Neuron (in vitro differentiated cells): ENCODE data around the gene AOPEP.

Source experiments
- H2AFZ ChIP-seq: one replicate; pipeline ENCODE4 v1.6.1; 2013; ENCODE audit warnings: low read depth, mild to moderate bottlenecking, inconsistent platforms, low read length, moderate library complexity
- H3K27me3 ChIP-seq: one replicate; pipeline ENCODE4 v1.6.1; 2013; ENCODE audit warnings: low read length; ENCODE audit not compliant: insufficient read depth
- H3K36me3 ChIP-seq: one replicate; pipeline ENCODE4 v1.6.1; 2013; ENCODE audit warnings: low read length; ENCODE audit not compliant: insufficient read depth
- H3K4me1 ChIP-seq: one replicate; pipeline ENCODE4 v1.6.1; 2013; ENCODE audit warnings: low read length; ENCODE audit not compliant: insufficient read depth
- H3K4me3 ChIP-seq: 2 replicates; pipeline ENCODE4 v1.5.1; 2013; ENCODE audit warnings: mild to moderate bottlenecking, low read length, moderate library complexity
- H3K9me3 ChIP-seq: one replicate; pipeline ENCODE4 v1.6.1; 2013; ENCODE audit warnings: low read length

Gene AOPEP

GRCh38 chr9:95082401-95083084, 356.0 kb downstream of the AOPEP start:
- Histone ChIP-seq H3K4me3 (no peak overlapping the region), H3K27me3 (no peaks in the 10 kb centered on the region), H3K4me1 (peaks cover 10% of the 10 kb centered on the region), H3K9me3 (no peaks in the 10 kb centered on the region), H2AFZ (no peak overlapping the region), H3K36me3 (peaks cover 28% of the 10 kb centered on the region)

DNA sequence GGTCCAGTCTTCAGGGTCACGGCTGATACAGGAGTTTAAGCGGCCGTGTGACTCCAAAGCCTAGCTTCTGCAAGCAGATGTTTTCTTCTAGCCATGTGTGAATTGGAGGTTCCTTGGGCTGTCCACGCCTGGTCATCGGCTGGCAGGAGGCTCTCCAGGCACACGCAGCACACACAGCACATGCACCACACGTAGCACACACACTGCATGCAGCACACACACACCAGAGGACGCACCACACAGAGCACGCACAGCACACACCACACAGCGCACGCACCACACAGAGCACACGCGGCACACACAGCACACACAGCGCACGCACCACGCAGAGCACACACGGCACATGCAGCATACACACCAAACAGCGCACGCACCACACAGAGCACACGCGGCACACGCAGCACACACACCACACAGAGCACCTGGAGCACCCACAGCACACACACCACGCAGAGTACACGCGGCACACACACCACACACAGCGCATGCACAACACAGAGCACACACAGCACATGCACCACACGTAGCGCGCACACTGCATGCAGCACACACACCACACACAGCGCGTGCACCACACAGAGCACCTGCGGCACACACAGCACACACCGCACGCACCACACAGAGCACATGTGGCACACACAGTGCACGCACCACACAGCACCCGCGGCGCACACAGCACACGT, 356.7 kb downstream of the AOPEP start:
- Histone ChIP-seq H3K36me3 (peaks cover 28% of the 10 kb centered on the region), H3K9me3 (no peaks in the 10 kb centered on the region), H3K4me3 (no peak overlapping the region), H3K27me3 (no peaks in the 10 kb centered on the region), H3K4me1 (peaks cover 10% of the 10 kb centered on the region), H2AFZ (no peak overlapping the region)

- no peaks in the 10 kb centered on the region for H3K27me3 ChIP-seq
- peaks cover 10% of the 10 kb centered on the region for H3K4me1 ChIP-seq
- H3K9me3 ChIP-seq: no peaks in the 10 kb centered on the region
- H2AFZ ChIP-seq: no peak overlapping the region
- no peak overlapping the region for H3K4me3 ChIP-seq
- H3K36me3 ChIP-seq: peaks cover 28% of the 10 kb centered on the region
Measured at GRCh38 chr9:95084254-95084934, 357.9 kb downstream of the AOPEP start.

DNA sequence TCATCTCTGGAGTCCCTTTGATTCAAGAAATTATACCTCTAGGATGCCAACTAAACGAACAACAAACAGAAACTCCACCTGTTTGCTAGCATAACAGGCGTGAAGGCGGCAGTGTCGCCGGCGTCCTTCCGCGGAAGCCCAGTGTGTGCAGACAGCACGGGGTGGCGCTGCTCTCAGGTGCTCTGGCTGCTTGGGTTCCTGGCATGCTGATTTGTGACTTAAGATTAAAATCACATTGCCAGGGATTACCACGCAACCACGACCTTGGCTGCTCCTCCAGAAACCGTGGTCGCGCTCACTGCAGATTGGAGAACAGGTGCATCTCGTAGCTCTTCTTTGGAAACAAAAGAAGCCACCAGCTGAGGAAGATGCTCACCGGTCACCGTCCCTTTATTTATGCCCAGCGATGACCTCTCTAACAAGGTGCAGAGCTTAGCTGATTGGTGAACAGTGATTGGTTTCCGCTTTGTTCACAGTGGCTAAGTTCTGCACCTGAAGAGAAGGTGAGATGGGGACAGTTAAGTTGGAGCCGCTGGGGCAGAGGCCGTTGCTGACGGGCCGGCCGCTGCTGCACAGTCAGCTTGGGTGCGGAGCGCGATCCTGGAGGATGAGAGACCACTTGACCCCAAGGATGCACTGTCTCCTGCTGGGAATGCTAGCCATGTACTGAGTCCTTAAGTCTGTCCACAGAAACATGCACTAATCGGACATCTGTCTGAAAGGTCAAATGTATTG, 358.7 kb downstream of the AOPEP start:
- no peaks in the 10 kb centered on the region for H3K27me3 ChIP-seq
- no peak overlapping the region for H3K4me3 ChIP-seq
- H3K9me3 ChIP-seq: no peaks in the 10 kb centered on the region
- peaks cover 28% of the 10 kb centered on the region for H3K36me3 ChIP-seq
- H3K4me1 ChIP-seq: peaks cover 10% of the 10 kb centered on the region
- no peak overlapping the region for H2AFZ ChIP-seq

DNA sequence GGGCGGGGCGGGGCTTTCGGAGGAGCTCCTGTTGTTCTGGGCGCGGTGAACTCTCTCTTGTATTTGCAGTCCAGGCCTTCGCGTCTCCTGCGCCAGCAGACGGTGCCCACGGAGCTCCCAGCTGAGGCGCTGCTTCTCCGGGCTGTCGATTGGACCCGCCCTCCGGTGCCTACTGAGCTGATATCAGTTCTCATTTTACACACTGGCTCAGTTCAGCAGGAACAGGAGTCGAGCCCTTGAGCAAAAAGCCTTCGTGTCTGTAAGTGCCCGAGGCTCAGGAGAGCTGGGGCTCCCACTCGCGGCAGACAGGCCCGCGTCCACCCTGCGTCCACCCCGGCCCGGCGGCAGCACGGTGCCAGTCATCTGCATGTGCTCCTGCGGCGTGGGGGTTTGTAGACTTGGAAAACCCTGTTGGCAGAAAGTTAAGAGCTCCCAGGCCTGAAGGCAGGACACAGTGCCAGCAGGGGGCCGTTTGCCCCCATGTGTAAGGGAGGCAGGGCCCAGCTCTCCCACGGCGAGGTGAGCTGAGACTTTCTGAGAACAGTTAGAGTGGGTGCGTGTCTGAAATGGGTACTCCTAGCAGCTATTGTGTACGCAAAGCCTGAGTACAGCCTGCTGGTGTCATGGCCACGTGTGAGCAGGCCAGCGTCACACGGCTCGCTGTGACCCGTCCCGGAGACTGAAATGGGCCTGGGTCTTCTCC, 359.5 kb downstream of the AOPEP start:
- H3K4me1 ChIP-seq: peaks cover 15% of the 10 kb centered on the region
- H3K27me3 ChIP-seq: no peaks in the 10 kb centered on the region
- no peak overlapping the region for H2AFZ ChIP-seq
- H3K4me3 ChIP-seq: no peak overlapping the region
- H3K9me3 ChIP-seq: no peaks in the 10 kb centered on the region
- H3K36me3 ChIP-seq: peaks cover 28% of the 10 kb centered on the region

DNA sequence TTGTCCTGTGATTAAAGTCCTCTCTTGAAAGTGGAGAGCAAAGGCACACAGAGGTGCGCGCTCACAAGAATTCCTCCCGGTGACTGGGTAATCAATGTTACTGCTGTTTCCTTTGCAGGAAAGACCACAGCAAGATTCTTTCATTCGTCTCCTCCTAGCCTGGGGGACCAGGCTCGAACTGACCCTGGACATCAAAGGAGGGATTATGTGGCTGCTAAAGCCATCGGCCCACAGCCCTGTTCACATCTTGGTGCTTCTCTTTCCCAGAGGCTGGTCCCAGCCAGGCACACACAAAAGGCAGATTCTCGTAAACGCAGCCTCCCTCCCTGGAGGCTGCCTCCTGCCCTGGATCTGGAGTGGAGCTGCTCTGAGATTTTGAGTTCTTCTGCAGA, 360.1 kb downstream of the AOPEP start:
- H3K4me1 ChIP-seq: peaks cover 15% of the 10 kb centered on the region
- H3K4me3 ChIP-seq: no peak overlapping the region
- H3K36me3 ChIP-seq: peaks cover 28% of the 10 kb centered on the region
- H3K27me3 ChIP-seq: no peaks in the 10 kb centered on the region
- no peaks in the 10 kb centered on the region for H3K9me3 ChIP-seq
- H2AFZ ChIP-seq: no peak overlapping the region

DNA sequence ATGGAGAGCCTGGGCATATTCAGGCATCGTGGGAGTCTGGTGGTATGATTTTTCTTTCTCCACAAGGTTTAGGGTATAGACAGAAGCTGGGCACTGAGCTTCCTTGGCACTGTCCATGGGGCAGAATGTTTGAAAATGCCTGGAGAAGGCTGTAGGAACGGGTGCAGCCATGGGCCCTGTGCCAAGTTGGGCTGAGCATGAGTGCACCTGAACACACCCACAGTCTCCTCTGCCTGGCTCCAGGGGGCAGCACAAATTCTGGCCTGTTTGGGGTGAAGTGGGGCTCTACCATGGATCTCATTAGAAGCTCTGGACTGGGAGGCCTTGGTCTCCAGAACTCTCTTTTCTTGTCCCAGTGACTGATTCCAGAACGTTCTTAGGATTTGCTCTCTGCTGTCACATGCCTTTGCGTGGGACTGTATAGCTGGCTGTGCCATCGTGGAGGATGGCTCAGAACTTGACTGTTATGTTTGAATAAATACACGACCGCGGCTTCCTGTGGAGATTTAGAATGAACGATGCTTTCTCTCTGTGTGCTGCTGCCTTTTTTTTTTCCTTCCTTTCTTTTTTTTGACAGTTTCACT, 361.3 kb downstream of the AOPEP start:
- Histone ChIP-seq H3K27me3 (no peaks in the 10 kb centered on the region), H2AFZ (no peak overlapping the region), H3K4me3 (no peak overlapping the region), H3K4me1 (peaks cover 23% of the 10 kb centered on the region), H3K9me3 (no peaks in the 10 kb centered on the region), H3K36me3 (peaks cover 22% of the 10 kb centered on the region)

DNA sequence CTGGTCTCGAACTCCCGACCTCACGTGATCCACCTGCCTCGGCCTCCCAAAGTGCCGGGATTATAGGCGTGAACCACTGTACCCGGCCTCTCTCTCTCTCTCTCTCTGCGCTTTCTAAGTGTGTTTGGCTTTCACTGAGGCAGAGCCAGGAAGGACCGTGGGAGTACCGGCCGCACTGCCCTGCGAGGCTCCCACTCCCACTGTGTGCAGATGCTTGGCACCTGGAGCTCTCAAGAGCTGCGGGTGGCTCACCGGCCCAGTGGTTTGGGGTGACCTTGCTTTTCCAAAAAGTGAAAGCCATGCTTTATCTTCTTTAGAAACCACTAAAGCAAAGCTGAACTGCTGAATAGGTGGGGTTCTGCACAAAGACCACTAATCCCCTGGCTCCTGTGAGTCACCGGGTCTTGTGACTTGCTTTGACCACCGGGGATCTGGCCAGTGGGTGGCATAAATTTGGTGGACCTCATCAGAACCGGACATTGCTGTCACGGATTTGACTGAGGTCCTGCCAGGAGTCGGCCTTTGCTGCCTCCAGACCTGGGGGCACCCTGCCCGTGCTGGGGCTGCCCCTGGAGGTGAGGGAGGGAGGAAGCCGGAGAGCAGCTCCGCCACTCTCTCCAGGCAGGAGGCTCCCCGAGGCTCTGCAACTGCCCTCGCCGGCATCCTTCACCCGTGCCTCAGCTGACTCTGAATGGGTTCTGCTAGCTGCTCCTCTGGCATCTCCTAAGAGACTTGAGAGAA, 362.1 kb downstream of the AOPEP start:
- H2AFZ ChIP-seq: no peak overlapping the region
- no peaks in the 10 kb centered on the region for H3K9me3 ChIP-seq
- no peak overlapping the region for H3K4me3 ChIP-seq
- H3K27me3 ChIP-seq: no peaks in the 10 kb centered on the region
- H3K36me3 ChIP-seq: peaks cover 13% of the 10 kb centered on the region
- peaks cover 29% of the 10 kb centered on the region for H3K4me1 ChIP-seq

- H3K4me1 ChIP-seq: peaks cover 29% of the 10 kb centered on the region
- H3K9me3 ChIP-seq: no peaks in the 10 kb centered on the region
- no peak overlapping the region for H3K4me3 ChIP-seq
- no peaks in the 10 kb centered on the region for H3K27me3 ChIP-seq
- H3K36me3 ChIP-seq: peaks cover 7% of the 10 kb centered on the region
- H2AFZ ChIP-seq: no peak overlapping the region
Measured at GRCh38 chr9:95089257-95090022, 362.9 kb downstream of the AOPEP start.

- Histone ChIP-seq H3K36me3 (peaks cover 7% of the 10 kb centered on the region), H3K27me3 (no peaks in the 10 kb centered on the region), H2AFZ (no peak overlapping the region), H3K4me1 (peaks cover 29% of the 10 kb centered on the region), H3K9me3 (no peaks in the 10 kb centered on the region), H3K4me3 (no peak overlapping the region)
Measured at GRCh38 chr9:95090023-95090791, 363.7 kb downstream of the AOPEP start.
